ENCODE data around the gene GRN.

GRN gene

DNA sequence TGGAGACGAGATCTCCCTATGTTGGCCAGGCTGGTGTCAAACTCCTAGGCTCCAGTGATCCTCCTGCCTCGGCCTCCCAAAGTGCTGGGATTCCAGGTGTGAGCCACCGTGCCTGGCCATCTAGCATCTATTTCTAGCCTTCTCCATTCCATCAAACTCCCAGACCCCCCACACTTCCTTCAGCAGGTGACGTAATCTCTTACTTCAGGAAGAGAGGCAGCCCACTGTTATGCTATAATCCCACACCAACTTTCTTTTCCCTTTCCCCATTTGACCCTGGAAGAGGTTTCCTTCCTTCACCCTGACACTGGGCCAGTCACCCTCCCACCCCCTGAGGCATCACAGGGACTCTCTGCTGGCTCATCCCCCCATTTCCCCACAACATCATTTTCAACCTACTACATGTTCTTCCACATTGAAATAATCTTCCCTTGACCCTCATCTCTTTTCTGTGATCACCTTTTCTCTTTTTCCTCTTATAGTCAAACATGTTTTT is 36.8 kb downstream of the GRN start:
- Histone ChIP-seq H3K27me3 (ENCODE audit: insufficient read depth, low read length) (peaks cover 4% of the 10 kb centered on the region; the same call in 1 of the 2 replicates), H2AFZ (ENCODE audit: low read length) (no peak overlapping the region), H3K9me2 (ENCODE audit: low read depth, low read length) (no peaks in the 10 kb centered on the region), H3K9ac (ENCODE audit: low read length) (no peak overlapping the region), H3K4me2 (ENCODE audit: low read length) (no peak overlapping the region), H3K9me3 (ENCODE audit: low read length) (no peaks in the 10 kb centered on the region), H3K4me1 (ENCODE audit: insufficient read depth, low read length, severe bottlenecking) (peaks cover 8% of the 10 kb centered on the region), H3K4me3 (ENCODE audit: low read depth, low read length, poor library complexity, severe bottlenecking) (no peak overlapping the region), H3K27ac (ENCODE audit: low read depth, low read length, poor library complexity, severe bottlenecking) (no peak overlapping the region), H3K36me3 (ENCODE audit: insufficient read depth, low read length) (no peaks in the 10 kb centered on the region), H4K20me1 (ENCODE audit: insufficient read depth, low read length) (no peaks in the 10 kb centered on the region), H3K79me2 (ENCODE audit: insufficient read depth, low read length) (no peaks in the 10 kb centered on the region), H3F3A (ENCODE audit: insufficient read depth, low read length) (no peaks in the 10 kb centered on the region)
- TF ChIP-seq EZH2 (IDR thresholded peaks at IDR 0.05; ENCODE audit: borderline replicate concordance, low read length), result no peak
- TF ChIP-seq, protein P1, sequence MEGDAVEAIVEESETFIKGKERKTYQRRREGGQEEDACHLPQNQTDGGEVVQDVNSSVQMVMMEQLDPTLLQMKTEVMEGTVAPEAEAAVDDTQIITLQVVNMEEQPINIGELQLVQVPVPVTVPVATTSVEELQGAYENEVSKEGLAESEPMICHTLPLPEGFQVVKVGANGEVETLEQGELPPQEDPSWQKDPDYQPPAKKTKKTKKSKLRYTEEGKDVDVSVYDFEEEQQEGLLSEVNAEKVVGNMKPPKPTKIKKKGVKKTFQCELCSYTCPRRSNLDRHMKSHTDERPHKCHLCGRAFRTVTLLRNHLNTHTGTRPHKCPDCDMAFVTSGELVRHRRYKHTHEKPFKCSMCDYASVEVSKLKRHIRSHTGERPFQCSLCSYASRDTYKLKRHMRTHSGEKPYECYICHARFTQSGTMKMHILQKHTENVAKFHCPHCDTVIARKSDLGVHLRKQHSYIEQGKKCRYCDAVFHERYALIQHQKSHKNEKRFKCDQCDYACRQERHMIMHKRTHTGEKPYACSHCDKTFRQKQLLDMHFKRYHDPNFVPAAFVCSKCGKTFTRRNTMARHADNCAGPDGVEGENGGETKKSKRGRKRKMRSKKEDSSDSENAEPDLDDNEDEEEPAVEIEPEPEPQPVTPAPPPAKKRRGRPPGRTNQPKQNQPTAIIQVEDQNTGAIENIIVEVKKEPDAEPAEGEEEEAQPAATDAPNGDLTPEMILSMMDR (IDR thresholded peaks at IDR 0.05; ENCODE audit: low read length), result no peak

DNA sequence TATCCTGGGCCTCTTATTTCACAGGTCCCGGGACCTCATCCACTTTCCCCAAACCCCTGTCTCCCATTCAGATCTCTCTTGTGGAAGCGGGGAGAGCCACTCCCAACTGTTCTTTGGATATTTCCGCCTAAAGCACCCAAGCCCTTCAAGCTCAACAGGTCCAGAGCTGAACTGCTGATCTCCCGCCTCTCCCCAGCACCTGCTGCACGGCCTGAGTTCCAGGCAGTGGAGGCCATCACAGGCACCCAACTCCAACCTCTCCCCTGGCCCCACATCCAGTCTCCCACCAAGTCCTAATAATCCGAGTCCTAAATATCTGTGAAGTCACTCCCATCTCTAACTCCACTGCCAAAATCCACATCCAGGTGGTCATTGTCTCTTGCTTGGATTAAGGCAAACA is 37.8 kb downstream of the GRN start:
- Histone ChIP-seq H3K36me3 (ENCODE audit: insufficient read depth, low read length) (no peaks in the 10 kb centered on the region), H3K27me3 (ENCODE audit: insufficient read depth, low read length) (peaks cover 4% of the 10 kb centered on the region; the same call in 1 of the 2 replicates), H3K9me2 (ENCODE audit: low read depth, low read length) (no peaks in the 10 kb centered on the region), H3F3A (ENCODE audit: insufficient read depth, low read length) (no peaks in the 10 kb centered on the region), H3K9ac (ENCODE audit: low read length) (no peak overlapping the region), H3K27ac (ENCODE audit: low read depth, low read length, poor library complexity, severe bottlenecking) (no peak overlapping the region), H2AFZ (ENCODE audit: low read length) (no peak overlapping the region), H3K79me2 (ENCODE audit: insufficient read depth, low read length) (no peaks in the 10 kb centered on the region), H3K4me1 (ENCODE audit: insufficient read depth, low read length, severe bottlenecking) (peaks cover 8% of the 10 kb centered on the region), H3K4me3 (ENCODE audit: low read depth, low read length, poor library complexity, severe bottlenecking) (no peak overlapping the region), H4K20me1 (ENCODE audit: insufficient read depth, low read length) (no peaks in the 10 kb centered on the region), H3K9me3 (ENCODE audit: low read length) (no peaks in the 10 kb centered on the region), H3K4me2 (ENCODE audit: low read length) (no peak overlapping the region)
- TF ChIP-seq, protein P1 (IDR thresholded peaks at IDR 0.05; ENCODE audit: low read length), result no peak

DNA sequence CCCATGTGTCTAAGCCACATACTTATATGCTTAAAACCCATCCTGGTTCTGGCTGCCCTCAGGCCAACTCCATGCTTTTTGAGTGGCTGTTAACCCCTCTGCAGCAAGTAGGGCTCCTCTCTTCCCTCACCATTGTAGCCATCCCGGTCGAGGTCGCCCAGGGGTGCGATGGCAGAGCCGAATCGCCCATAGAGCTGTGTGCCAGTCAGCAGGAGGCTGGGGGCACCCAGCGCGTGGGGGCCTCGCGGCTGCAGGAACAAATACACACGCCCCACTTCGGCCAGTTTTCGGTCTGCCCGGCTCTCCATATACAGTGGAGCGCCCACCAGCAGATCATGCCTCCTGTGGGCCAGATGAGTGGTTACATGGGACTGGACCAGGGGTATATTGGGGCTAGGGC is 38.3 kb downstream of the GRN start:
- Histone ChIP-seq H4K20me1 (ENCODE audit: insufficient read depth, low read length) (no peaks in the 10 kb centered on the region), H2AFZ (ENCODE audit: low read length) (no peak overlapping the region), H3K4me2 (ENCODE audit: low read length) (no peak overlapping the region), H3K36me3 (ENCODE audit: insufficient read depth, low read length) (no peaks in the 10 kb centered on the region), H3K4me1 (ENCODE audit: insufficient read depth, low read length, severe bottlenecking) (peaks cover 8% of the 10 kb centered on the region), H3K27me3 (ENCODE audit: insufficient read depth, low read length) (peaks cover 4% of the 10 kb centered on the region; the same call in 1 of the 2 replicates), H3K4me3 (ENCODE audit: low read depth, low read length, poor library complexity, severe bottlenecking) (no peak overlapping the region), H3K79me2 (ENCODE audit: insufficient read depth, low read length) (no peaks in the 10 kb centered on the region), H3K9me2 (ENCODE audit: low read depth, low read length) (no peaks in the 10 kb centered on the region), H3K9ac (ENCODE audit: low read length) (no peak overlapping the region), H3F3A (ENCODE audit: insufficient read depth, low read length) (no peaks in the 10 kb centered on the region), H3K9me3 (ENCODE audit: low read length) (no peaks in the 10 kb centered on the region), H3K27ac (ENCODE audit: low read depth, low read length, poor library complexity, severe bottlenecking) (no peak overlapping the region)
- TF ChIP-seq, protein P1 (IDR thresholded peaks at IDR 0.05; ENCODE audit: low read length), result no peak
- TF ChIP-seq EZH2 (IDR thresholded peaks at IDR 0.05; ENCODE audit: borderline replicate concordance, low read length), result no peak

Data from OCI-LY1 (cell line).